GM23248 (cell line): Measurements from ENCODE around the gene USP48.

Experiments used
- EZH2 ChIP-seq: fragments of 200-600 bp; sonication (generic); IDR thresholded peaks from 2 replicates; pipeline ENCODE4 v1.6.1; 2018; ENCODE audit warnings: antibody characterized with exemption, mild to moderate bottlenecking; ENCODE audit not compliant: insufficient read depth, poor library complexity, severe bottlenecking
- EZH2phosphoT487 ChIP-seq: fragments of 200-600 bp; sonication (generic); IDR thresholded peaks from 2 replicates; pipeline ENCODE4 v1.6.1; 2018; ENCODE audit warnings: antibody characterized with exemption, moderate library complexity, mild to moderate bottlenecking, low read depth; ENCODE audit not compliant: insufficient read depth

GRCh38 chr1:21636029-21636428 lies 146.9 kb downstream of the USP48 start:
- TF ChIP-seq EZH2phosphoT487, result no peak
- TF ChIP-seq EZH2, result no peak
